T-helper 22 cell (primary cell): Measurements from ENCODE around the gene MACROD2.
"Not testable (repeated sequence)": the region's sequence is repeated elsewhere in the genome, so short reads cannot be mapped to it uniquely, and the experiment has no call there.

Experiments used
- DNase-seq: peaks from one replicate; pipeline ENCODE4 v3.0.0-alpha.2; 2020; ENCODE audit warnings: low read depth

MACROD2 gene

DNA sequence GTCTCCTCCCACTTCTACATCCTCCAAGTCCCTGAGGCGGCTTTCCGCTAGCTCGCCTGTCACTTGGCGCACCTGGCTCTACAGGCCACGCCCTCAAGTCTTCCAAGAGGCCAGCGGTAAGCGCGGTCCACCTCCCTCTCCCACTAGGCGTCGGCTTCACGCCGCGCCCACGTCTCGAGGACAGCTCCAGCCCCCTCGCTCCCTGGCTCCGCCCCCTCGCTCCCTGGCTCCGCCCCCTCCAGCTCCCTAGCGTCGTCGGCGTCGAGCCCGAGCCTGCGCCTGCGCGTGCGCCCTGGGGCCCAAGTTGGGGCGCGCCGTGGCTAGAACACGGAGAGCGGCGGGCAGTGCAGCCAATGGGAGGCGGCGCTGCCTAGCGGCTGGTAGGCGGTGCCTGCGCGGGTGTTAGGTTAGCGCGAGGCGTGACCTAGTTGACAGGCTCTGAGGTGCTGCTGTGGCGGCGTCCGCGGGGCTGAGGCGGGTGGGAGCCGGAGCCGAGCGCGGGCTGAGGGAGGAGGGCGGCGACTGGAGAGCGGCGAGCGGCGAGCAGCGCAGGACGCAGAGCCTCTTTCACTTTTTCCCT is at the start of gene MACROD2:
MACROD2 (plus strand) TSS at position 431 of the 580 bp plus-strand sequence.
- no peak for DNase-seq

DNA sequence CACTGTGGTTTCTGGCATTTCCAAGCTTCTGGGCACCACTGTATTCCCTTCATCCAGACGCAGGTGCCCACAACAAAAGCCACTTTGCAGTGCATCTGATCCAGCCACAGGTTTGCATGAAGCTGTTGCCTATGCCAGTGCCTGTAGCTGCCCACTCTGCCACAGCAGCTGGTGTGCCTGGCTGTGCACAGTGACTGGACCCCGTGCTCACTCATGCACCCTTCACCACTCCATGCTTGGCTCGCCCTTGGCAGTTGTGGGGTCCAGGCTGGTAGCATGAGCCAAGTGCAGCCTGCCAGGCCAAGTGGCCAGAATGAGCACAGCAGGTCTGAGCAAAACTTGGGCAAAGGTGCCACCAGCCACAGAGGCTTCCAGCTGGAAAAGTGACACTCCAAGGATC is 47.6 kb upstream of the MACROD2 start:
- no peak for DNase-seq

DNA sequence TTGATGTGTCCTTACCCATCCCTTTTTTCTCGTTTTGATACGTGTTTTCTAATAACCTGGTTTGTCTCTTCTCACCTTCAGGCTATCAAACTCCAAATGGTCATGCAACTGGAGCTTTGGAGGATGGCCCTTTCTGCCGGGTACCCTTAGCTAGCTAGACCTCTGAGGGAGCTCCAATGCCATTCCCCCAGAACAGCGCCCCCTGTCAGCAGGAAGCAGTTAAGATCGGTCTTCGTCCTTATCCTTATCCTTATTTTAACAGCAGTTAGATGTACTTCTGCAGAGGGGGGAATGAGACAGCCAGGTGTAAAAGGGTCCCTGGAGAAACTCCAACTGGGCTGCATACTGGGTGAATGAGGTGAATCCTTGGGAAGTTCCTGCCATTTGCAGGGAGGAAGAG is 42.1 kb upstream of the MACROD2 start:
- no peak for DNase-seq

DNA sequence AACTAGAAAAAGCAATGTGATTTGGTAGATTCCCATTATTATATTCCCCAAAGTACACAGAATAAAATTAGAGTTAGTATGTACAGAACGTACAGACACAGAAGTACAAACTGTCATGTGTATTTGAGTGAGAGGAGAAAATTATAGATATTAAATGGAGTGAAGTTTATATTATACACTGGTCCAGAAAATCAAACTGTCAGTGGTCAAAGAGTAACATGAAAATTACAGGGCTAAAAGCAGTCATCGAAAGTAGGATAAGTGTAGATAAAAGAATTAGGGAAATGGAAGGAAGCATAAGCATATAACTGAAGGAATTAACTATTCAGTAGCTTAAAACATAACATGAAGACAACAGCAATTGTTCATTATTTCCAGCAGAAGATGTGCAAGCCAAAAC is 35.2 kb upstream of the MACROD2 start:
- DNase-seq = no peak

DNA sequence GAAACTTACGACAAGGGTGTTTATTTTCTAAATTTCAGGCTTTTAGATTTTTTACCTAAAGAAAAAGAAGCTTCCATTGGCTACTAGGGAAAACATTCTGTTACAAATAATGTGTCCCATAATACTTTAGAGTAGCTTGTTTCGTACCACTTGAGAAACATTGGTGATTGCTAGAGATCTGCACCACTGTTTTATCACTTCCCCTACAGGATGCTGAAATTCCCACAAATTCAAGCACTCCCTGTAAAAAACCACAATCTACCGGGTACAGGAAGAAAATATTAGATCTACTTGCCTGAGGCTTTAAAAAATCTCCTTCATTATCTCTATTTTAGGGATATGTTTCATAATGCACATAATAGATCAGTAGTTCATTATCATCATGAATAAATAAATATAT is 34.8 kb upstream of the MACROD2 start:
- no peak for DNase-seq

DNA sequence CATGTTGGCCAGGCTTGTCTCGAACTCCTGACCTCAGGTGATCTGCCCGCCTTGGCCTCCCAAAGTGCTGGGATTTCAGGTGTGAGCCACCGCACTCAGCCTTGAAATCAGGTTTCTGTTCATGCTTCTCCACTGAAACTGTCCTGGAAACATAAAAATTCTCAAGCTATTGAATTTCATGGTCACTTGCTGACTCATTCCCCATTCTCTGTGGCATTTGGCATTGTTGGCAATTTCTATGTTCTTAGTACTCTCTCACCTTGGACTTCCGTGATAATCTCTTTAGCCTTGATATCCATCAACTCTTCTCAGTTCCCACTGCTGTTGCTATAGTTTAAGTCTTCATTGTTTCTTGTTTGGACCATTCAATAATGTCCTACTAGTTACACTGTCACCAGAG is 11.1 kb upstream of the MACROD2 start:
- no peak for DNase-seq

DNA sequence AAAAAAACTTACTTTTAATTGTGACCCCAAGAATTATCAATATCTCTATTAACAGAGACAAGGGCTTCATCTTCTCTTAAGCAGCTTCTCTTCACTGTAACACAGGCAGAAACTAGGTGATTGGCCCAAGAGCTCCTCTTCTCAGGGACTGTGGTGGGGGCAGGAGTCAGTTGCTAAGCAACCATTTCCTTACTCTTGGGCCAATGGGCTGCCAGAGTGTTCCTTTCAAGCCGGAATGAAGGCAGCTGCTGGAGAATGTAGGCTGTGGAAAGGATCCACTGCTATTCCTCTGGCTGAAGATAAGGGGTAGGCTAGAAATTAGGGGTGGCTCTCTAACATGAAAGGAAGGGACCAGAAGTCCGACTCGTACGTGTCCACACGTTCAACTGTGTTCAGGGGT is 4.9 kb upstream of the MACROD2 start, which contains the start of gene SEL1L2:
SEL1L2 (minus strand) TSS at position 150 of the 400 bp plus-strand sequence; CDS start at position 70, 80 bp downstream.
- DNase-seq = no peak

DNA sequence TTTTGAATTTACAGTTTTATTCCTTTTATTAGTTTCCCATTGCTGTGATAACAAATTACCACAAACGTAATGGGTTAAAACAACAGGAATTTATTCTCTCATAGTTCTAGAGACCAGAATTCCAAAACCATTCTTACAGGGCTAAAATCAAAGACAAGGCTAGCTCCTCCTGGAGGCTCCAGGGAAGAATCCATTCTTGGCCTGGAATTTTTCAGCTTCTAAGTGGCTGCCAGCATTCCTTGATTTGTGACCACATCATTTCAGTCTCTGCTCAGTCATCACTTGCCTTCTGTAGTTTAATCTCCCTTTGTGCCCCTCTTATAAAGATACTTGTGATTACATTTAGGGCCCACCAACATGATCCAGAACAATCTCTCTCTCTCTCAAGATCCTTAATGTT is 4.0 kb upstream of the MACROD2 start:
- no peak for DNase-seq

DNA sequence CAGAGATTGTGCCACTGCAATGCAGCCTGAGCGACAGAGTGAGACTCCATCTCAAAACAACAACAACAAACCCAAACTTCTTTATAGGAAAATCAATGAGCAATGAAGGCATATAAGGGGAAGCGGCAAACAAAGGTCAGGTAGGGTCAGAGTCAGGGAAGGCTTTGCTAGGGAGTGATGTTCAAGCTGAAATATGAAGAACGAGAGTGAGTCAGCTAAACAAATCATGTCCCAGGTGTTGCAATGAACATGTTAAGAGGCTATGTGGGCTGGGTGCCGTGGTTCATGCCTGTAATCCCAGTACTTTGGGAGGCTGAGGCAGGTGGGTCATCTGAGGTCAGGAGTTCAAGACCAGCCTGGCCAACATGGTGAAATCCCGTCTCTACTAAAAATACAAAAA is 3.4 kb upstream of the MACROD2 start:
- DNase-seq = not testable (repeated sequence)

DNA sequence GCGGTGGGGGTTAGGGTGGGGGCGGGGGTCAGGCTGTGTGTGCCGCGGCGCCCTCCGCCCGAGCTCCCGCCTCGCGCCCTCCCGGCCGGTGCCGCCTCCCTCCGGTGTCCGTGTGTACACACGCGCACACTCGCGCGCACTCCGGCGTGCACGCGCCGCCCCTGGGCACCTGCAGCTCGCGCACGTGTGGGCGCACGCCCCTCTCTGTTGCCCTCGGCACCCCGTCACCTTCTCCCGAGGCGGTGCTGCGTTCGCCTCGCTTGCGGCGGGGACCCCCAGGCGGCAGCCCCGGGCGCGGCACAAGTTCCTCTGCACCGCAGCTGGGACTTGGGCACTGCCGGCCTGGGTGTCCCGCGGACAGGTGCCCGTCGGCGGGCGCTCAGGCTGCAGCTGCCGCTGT is 525 bp downstream of the MACROD2 start:
- DNase-seq = no peak

DNA sequence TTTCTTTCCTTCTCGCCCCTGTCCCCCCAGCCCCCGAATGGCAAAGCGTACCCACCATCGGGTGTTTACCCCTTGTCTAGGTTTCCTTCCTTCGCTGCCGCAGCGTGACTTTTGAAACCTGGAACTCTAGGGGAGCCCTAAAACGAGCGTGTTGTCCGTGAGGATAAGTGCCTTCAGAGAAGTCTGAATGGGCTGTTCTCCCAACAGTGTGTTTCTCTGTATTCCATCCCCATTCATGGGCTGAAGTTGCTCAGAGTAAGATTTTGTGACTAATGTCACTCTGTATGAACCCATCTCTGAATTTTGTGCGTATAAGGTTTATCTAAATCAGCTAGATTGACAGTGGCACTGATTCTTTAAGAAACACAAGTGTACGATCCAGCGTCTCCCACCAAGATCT is 949 bp downstream of the MACROD2 start:
- no peak for DNase-seq

DNA sequence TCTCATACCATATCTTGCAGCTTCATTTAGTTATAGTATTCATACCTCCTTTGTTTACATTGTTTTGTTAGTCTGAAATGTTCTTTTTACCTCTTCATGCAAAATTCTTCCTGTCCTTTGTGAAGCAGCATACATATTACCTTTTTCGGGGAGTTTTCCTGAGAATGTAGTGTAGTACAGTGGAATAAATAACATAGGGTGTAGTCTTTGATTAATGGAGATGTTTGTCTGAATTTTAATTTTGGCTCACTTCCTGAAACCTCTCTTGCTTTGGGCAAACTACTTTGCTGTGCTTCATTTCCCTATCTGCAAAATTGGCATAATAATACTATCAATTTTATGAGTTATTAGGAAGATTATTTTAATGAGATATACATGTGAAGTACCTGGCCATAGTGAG is 5.6 kb downstream of the MACROD2 start:
- DNase-seq = no peak

DNA sequence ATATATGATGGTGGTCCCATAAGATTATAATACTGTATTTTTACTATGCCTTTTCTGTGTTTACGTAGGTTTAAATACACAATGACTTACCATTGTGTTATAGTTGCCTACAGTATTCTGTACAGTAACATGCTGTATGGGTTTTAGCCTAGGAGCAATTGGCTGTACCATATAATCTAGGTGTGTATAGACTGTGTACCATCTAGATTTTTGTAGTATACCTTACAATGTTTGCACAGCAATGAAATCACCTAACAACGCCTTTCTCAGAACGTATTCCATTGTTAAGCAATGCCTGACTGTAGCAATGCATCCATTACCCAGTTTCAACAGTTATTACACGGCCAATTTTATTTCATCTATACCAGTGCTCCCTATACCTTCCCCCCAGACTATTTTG is 10.7 kb downstream of the MACROD2 start:
- DNase-seq = no peak

DNA sequence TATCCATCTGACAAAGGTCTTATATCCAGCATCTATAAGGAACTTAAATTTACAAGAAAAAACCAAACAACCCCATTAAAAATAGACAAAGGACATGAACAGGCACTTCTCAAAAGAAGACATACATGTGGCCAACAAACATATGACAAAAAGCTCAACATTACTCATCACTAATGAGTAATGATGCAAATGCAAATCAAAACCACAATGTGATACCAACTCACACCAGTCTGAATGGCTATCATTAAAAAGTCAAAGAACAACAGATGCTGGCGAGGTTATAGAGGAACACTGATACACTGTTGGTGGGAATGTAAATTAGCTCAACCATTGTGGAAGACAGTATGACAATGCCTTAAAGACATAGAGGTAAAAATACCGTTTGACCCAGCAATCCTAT is 13.9 kb downstream of the MACROD2 start:
- no peak for DNase-seq

DNA sequence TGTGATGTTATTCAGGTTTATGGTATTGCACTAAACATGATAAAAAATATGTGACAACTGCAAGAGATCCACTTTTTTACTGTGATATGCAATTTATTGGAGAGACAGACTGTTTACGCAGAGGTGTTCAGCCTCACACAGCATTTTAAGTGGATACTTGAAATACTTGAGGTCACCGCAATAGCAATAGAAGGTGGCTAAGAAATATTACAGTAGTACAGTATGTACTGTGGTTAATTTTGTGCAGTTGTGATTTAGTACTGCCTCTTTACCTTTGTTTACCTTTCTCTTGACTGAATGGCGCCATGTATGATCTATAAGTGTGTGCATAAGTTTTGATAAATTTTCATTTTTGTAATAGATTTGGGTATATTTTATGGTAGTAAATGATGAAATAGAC is 17.4 kb downstream of the MACROD2 start:
- DNase-seq = no peak

DNA sequence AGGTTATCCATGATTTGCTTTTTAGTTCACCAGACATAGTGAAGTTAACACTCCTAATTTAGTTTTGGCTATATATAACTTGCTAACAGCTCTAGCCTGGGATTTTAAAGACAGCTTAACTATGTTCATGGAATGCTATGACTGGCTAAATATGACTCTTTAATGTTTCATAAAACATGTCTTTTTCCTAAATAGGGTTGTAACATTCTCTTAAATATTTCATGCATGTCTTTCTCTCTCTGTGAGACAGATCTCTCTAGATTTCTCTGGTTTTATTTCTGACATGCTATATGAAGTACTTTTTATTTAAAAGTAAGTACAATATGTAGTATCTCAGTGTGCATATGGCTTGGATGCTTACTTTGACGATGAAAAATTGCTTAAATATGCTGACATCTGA is 35.7 kb downstream of the MACROD2 start:
- no peak for DNase-seq

DNA sequence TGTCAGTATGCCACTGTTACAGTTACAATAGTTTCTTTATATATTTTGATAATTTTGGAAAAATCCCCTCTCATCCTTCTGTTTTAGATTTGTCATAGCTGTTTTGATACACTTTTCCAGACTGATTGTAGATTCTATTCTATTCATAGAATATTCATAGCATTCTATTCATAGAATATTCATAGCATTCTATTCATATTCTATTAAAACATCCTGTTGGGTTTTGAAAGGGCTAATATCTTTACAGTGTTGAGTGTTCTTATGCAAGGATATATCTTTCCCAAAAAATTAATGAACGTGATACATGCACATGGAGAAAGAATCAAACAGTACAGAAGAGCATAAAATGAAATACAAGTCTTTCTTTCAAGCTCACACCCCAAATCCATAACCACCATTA is 38.0 kb downstream of the MACROD2 start:
- DNase-seq = no peak

DNA sequence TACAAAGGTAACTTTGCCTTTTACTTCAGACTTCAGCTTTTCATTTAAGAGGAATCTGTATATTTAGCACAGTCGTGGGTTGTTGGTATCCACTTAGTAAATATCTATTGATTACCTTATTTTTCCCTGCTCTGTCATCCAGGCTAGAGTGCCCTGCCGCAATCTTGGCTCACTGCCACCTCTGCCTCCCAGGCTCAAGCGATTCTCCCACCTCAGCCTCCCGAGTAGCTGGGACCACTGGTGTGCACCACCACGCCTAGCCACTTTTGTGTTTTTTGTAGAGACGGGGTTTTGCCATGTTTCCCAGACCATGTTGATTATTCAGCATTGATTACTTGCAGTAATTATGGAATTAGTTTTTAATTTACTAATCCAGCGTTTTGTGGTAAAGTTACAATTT is 41.3 kb downstream of the MACROD2 start:
- no peak for DNase-seq

DNA sequence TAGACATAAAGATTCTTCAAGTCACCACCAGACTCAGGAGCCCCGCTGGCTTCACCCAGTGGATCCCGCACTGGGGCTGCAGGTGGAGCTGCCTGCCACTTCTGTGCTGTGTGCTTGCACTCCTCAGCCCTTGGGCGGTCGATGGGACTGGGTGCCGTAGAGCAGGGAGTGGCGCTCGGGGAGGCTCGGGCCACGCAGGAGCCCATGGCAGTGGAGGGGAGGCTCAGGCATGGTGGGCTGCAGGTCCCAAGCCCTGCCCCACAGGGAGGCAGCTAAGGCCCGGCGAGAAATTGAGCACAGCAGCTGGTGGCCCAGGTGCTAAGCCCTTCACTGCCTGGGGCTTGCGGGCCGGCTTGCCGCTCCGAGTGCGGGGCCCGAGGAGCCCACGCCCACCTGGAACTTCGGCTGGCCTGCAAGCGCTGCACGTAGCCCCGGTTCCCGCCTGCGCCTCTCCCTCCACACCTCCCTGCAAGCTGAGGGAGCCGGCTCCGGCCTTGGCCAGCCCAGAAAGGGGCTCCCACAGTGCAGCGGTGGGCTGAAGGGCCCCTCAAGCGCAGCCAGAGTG is 49.5 kb downstream of the MACROD2 start:
- DNase-seq = not testable (repeated sequence)

DNA sequence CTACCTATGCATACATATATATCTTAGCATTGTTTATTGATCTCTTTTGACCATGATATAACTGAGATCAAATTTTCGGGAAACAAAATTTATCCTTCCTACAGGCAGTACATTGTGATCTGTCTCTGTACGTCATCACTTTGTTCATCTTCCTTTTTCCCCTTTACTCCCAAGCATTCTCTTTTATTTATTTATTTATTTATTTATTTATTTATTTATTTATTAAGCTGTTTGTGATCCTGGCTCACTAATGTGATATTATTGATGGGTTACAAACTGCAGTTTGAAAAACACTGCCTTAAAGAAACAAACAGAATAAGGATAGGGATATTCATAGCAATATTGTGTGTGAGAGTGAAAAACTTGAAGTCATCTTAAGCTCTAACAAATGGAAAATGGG is 51.2 kb downstream of the MACROD2 start:
- no peak for DNase-seq

DNA sequence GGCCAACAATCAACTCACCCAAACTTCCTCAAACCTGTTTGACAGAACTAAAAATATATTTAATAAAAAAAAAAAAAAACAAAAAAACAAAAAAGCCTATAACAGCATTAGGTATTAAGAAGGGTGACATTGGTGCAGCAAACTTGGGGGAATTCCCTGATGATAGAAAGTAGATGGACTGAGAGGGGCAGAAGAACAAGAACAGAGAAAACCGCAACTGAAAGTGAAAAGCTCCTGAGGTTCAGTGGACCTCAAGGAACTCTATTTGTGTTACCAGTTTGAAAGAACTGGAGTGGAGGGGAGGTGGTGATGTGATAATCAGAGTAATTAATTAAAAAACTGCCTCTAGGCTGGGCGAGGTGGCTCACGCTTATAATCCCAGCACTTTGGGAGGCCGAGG is 53.8 kb downstream of the MACROD2 start:
- DNase-seq = no peak

DNA sequence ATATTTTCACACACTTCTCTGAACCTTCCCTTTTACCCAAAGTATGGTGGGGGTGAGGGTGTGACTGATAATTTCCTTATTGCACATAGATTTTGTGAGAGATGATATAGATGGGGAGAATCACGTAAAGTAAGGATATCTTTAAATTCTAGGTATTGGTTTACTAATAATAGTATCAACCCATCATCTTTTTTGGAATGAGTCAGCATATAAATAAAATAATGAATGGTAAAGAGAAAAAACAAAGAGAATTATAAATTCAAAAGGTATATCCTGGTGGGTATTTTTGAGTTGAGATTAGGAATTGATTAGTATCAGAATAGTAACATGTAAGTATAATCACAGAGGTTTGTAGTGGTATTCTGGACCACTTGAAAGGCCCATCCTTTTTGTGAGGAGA is 56.1 kb downstream of the MACROD2 start:
- no peak for DNase-seq

DNA sequence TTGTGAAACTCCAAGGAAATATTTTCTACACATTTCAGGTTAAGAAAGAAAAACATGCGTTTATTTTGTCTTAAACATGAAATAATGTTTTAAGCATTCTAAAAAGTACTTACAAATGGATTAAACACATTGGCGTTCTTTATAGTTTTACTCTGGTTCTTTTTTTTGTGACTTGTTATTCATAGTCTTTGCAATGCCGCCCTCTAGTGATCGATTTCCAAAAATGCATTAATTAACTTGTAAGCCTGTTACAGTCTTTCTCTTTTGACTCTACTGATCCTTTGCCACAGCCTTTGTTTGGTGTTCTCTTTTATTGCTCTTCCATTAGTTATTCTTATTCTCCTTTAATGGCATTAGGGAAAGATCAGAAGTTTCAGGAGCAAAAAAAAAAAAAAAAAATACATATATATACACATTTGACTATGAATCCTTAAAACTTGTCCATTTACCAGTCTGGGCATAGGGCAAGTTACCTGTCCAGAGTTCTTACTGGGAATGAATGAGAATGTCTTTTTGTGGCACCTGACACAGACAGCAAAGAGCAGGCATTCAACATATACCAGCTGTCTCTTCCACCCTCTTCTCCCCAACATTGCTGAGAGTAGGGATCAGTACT is 59.9 kb downstream of the MACROD2 start:
- no peak for DNase-seq

DNA sequence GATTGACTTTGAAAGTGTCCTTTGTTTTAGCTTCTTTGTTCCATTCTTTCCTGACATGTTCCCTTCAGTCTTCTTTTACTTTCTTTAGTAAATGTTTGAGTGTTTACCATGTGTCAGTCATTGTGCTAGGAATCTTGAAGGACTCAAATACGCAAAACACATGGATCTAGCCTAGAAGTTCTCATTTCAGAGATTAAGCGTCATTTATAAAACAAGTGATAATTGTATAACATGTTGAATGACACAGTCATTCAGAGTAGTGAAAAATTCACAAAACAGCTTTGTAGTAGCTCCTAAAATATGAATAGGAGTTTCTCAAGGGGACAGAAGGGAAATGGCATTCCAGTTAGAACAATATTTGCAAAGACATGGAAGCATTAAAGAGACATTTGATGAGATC is 66.9 kb downstream of the MACROD2 start:
- DNase-seq = no peak
